ENCODE data around the gene ZNF365. TPM values are rescaled to one million over a fixed set of nuclear protein-coding genes. Genes with fewer than 3 reads are reported as not detected.

The ZNF365 gene
- total and polyA plus RNA-seq, 4 donors = 0.87 to 2.4 (median 1.2) TPM

GRCh38 chr10:62442894-62443669 is 68.9 kb downstream of the ZNF365 start:
- 93 to 94% methylated on average over 8 of the region's 8 CpGs for WGBS, 2 donors
- Histone ChIP-seq H3K36me3 (ENCODE audit: control insufficient read depth in 1 of 2, insufficient read depth in 2 of 2, low read length in 1 of 2) (no peaks in the 10 kb centered on the region), H3K4me3 (ENCODE audit: low read length in 2 of 2) (no peak overlapping the region), H3K27me3 (ENCODE audit: control insufficient read depth in 1 of 2, insufficient read depth in 2 of 2, low read length in 1 of 2) (no peaks in the 10 kb centered on the region), H3K27ac (ENCODE audit: low read depth in 1 of 2, low read length in 2 of 2) (peak overlapping the region in 1 of 2 donors; percentile 30), H3K9me3 (ENCODE audit: control insufficient read depth, low read length) (no peaks in the 10 kb centered on the region), H3K4me1 (ENCODE audit: control insufficient read depth in 1 of 2, insufficient read depth in 2 of 2, low read length in 2 of 2) (peaks cover 4 to 16% of the 10 kb centered on the region in 2 donors)
- ATAC-seq (ENCODE audit: low FRiP score) (no peak), DNase-seq (no peak)
- intact Hi-C loops (cut with DNase I) = loop anchor here in 1 of 2 donors (5.0 kb wide), 1 partner anchor 374 kb away; the partner anchor contains the start of gene EGR2

GRCh38 chr10:62443866-62444265 is 69.7 kb downstream of the ZNF365 start:
- Histone ChIP-seq H3K36me3 (ENCODE audit: control insufficient read depth in 1 of 2, insufficient read depth in 2 of 2, low read length in 1 of 2) (no peaks in the 10 kb centered on the region), H3K27ac (ENCODE audit: low read depth in 1 of 2, low read length in 2 of 2) (no peak overlapping the region), H3K4me1 (ENCODE audit: control insufficient read depth in 1 of 2, insufficient read depth in 2 of 2, low read length in 2 of 2) (peaks cover 4 to 16% of the 10 kb centered on the region in 2 donors), H3K9me3 (ENCODE audit: control insufficient read depth, low read length) (no peaks in the 10 kb centered on the region), H3K4me3 (ENCODE audit: low read length in 2 of 2) (no peak overlapping the region), H3K27me3 (ENCODE audit: control insufficient read depth in 1 of 2, insufficient read depth in 2 of 2, low read length in 1 of 2) (no peaks in the 10 kb centered on the region)
- intact Hi-C loops (cut with DNase I) = loop anchor here in 1 of 2 donors (5.0 kb wide), 1 partner anchor 373 kb away; the partner anchor contains the start of gene EGR2
- DNase-seq = no peak
- ATAC-seq (ENCODE audit: low FRiP score) = no peak

GRCh38 chr10:62446627-62447026 is 72.5 kb downstream of the ZNF365 start:
- Histone ChIP-seq H3K27ac (ENCODE audit: low read depth in 1 of 2, low read length in 2 of 2) (no peak overlapping the region), H3K36me3 (ENCODE audit: control insufficient read depth in 1 of 2, insufficient read depth in 2 of 2, low read length in 1 of 2) (no peaks in the 10 kb centered on the region), H3K9me3 (ENCODE audit: control insufficient read depth, low read length) (no peaks in the 10 kb centered on the region), H3K27me3 (ENCODE audit: control insufficient read depth in 1 of 2, insufficient read depth in 2 of 2, low read length in 1 of 2) (no peaks in the 10 kb centered on the region), H3K4me1 (ENCODE audit: control insufficient read depth in 1 of 2, insufficient read depth in 2 of 2, low read length in 2 of 2) (peaks cover 4 to 16% of the 10 kb centered on the region in 2 donors), H3K4me3 (ENCODE audit: low read length in 2 of 2) (no peak overlapping the region)
- intact Hi-C loops (cut with DNase I) = no loop called here
- DNase-seq (no peak), ATAC-seq (ENCODE audit: low FRiP score) (no peak)
- 89% methylated on average over 5 of the region's 5 CpGs for WGBS, 2 donors

GRCh38 chr10:62450912-62451610 is 76.9 kb downstream of the ZNF365 start:
- no peak for DNase-seq
- Histone ChIP-seq H3K4me3 (ENCODE audit: low read length in 2 of 2) (no peak overlapping the region), H3K27ac (ENCODE audit: low read depth in 1 of 2, low read length in 2 of 2) (no peak overlapping the region), H3K36me3 (ENCODE audit: control insufficient read depth in 1 of 2, insufficient read depth in 2 of 2, low read length in 1 of 2) (no peaks in the 10 kb centered on the region), H3K9me3 (ENCODE audit: control insufficient read depth, low read length) (no peaks in the 10 kb centered on the region), H3K27me3 (ENCODE audit: control insufficient read depth in 1 of 2, insufficient read depth in 2 of 2, low read length in 1 of 2) (no peaks in the 10 kb centered on the region), H3K4me1 (ENCODE audit: control insufficient read depth in 1 of 2, insufficient read depth in 2 of 2, low read length in 2 of 2) (no peaks in the 10 kb centered on the region)
- ATAC-seq (ENCODE audit: low FRiP score) = no peak
- intact Hi-C loops (cut with DNase I) = no loop called here
- 73 to 76% methylated on average over 6 of the region's 6 CpGs for WGBS, 2 donors

GRCh38 chr10:62451611-62451975 is 77.4 kb downstream of the ZNF365 start:
- no peaks in the 10 kb centered on the region for H3K9me3 ChIP-seq (ENCODE audit: control insufficient read depth, low read length)
- no peaks in the 10 kb centered on the region for H3K4me1 ChIP-seq (ENCODE audit: control insufficient read depth in 1 of 2, insufficient read depth in 2 of 2, low read length in 2 of 2)
- H3K36me3 ChIP-seq (ENCODE audit: control insufficient read depth in 1 of 2, insufficient read depth in 2 of 2, low read length in 1 of 2) = no peaks in the 10 kb centered on the region
- WGBS, 2 donors = 95% methylated on average over 2 of the region's 2 CpGs
- DNase-seq = no peak
- intact Hi-C loops (cut with DNase I) = no loop called here
- H3K27ac ChIP-seq (ENCODE audit: low read depth in 1 of 2, low read length in 2 of 2) = no peak overlapping the region
- ATAC-seq (ENCODE audit: low FRiP score) = no peak
- H3K27me3 ChIP-seq (ENCODE audit: control insufficient read depth in 1 of 2, insufficient read depth in 2 of 2, low read length in 1 of 2) = no peaks in the 10 kb centered on the region
- H3K4me3 ChIP-seq (ENCODE audit: low read length in 2 of 2) = no peak overlapping the region

Other genes starting within 250 kb of the ZNF365 start
- under 1 TPM; 0.21 to 0.29 TPM for gene RTKN2, start 105.5 kb upstream of the ZNF365 start, total RNA-seq
- gene RTKN2, start 105.5 kb upstream of the ZNF365 start, polyA plus RNA-seq = under 1 TPM; 0.13 to 0.31 TPM